SU-DHL-6 (cell line): ENCODE data around the gene NOX4.
"Not testable (repeated sequence)": the region's sequence is repeated elsewhere in the genome, so short reads cannot be mapped to it uniquely, and the experiment has no call there.

Source experiments
- EZH2phosphoT487 ChIP-seq: fragments of 200-600 bp; sonication (generic), shearing (Covaris generic); conservative IDR thresholded peaks from 2 replicates; pipeline ENCODE4 v1.6.1; 2018; ENCODE audit warnings: mild to moderate bottlenecking, antibody characterized with exemption, low read length, moderate library complexity, mixed read lengths
- TF ChIP-seq, protein P1 (sequence below): fragments of 200-600 bp; sonication (generic); IDR thresholded peaks from one replicate; pipeline ENCODE4 v1.5.1; 2017; ENCODE audit warnings: antibody characterized with exemption, mild to moderate bottlenecking, low read length, moderate library complexity; ENCODE audit not compliant: insufficient read depth, poor library complexity, severe bottlenecking

DNA sequence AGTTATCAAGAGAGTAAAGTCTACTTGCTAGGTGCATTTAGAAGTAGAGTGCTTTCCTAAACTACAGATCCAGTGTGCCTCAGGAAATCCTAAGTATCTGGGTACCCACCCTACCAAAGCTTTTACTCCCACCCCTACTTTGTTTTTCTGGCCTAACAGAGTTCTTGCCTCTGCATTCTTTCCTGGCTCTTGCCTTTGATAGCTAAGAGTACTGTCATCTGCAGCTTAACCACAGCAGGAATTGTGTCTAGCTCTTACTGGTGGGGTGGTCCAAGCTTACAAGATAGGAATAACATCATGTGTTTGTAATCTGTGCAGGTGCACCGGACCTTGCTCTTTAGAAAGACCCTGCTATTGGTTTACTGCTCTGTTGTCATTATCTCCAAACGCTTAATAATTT, 82.7 kb downstream of the NOX4 start:
- TF ChIP-seq, protein P1, sequence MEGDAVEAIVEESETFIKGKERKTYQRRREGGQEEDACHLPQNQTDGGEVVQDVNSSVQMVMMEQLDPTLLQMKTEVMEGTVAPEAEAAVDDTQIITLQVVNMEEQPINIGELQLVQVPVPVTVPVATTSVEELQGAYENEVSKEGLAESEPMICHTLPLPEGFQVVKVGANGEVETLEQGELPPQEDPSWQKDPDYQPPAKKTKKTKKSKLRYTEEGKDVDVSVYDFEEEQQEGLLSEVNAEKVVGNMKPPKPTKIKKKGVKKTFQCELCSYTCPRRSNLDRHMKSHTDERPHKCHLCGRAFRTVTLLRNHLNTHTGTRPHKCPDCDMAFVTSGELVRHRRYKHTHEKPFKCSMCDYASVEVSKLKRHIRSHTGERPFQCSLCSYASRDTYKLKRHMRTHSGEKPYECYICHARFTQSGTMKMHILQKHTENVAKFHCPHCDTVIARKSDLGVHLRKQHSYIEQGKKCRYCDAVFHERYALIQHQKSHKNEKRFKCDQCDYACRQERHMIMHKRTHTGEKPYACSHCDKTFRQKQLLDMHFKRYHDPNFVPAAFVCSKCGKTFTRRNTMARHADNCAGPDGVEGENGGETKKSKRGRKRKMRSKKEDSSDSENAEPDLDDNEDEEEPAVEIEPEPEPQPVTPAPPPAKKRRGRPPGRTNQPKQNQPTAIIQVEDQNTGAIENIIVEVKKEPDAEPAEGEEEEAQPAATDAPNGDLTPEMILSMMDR = not testable (repeated sequence)
- TF ChIP-seq EZH2phosphoT487 = not testable (repeated sequence)
